ENCODE data around the gene TRIM41.

The TRIM41 gene

DNA sequence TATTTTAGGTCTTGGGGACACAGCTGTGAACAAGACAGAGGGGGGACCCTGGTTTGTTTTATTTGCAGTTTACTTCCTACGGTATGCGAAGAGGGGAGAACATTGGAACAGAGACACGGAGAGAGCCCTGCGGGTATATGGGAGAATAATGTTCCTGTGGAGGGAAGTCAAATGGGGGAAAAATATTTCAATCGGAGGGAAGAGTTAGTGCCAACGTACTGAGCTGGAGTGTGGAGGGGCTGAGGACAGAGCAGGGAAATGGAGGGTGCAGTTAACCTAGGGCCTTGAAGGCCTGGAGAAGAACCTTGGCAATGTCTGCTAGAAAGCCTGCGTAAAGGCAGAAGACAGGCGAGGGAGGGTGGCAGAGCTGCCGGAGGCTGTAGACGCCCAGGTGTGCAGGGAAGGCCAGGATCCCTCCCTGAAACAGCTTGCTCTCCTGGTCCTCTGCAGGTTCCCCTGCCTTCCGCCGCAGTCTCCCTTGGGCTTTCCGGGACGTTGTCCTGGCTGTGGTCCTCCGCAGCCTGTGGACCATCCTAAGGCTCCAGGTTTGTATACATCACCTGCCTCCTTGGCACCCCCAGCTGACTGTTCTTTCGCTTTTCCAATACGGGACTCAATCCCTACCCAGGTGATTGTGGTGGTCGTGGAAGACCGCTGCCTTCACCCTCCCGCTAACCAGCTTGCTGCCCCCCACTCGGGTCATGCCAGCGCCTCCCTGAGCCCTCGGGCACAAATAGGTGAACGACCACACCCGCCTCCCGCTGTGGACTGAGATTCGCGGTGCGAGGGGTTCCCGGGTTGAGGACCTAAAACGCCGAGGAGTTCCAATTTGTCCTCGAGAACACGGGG is 22.6 kb downstream of the TRIM41 start (continued):
- TF ChIP-seq, protein P1, sequence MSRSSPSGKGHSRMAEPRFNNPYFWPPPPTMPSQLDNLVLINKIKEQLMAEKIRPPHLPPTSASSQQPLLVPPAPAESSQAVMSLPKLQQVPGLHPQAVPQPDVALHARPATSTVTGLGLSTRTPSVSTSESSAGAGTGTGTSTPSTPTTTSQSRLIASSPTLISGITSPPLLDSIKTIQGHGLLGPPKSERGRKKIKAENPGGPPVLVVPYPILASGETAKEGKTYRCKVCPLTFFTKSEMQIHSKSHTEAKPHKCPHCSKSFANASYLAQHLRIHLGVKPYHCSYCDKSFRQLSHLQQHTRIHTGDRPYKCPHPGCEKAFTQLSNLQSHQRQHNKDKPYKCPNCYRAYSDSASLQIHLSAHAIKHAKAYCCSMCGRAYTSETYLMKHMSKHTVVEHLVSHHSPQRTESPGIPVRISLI (tag by site-specific recombination; IDR thresholded peaks at IDR 0.05): 0 out of 2 replicates have a peak, but pooled peaks have one; percentile 50
- TF ChIP-seq ZBTB20 (tag by site-specific recombination; IDR thresholded peaks at IDR 0.05): peak; percentile 68; the same call in 1 of the 2 replicates

DNA sequence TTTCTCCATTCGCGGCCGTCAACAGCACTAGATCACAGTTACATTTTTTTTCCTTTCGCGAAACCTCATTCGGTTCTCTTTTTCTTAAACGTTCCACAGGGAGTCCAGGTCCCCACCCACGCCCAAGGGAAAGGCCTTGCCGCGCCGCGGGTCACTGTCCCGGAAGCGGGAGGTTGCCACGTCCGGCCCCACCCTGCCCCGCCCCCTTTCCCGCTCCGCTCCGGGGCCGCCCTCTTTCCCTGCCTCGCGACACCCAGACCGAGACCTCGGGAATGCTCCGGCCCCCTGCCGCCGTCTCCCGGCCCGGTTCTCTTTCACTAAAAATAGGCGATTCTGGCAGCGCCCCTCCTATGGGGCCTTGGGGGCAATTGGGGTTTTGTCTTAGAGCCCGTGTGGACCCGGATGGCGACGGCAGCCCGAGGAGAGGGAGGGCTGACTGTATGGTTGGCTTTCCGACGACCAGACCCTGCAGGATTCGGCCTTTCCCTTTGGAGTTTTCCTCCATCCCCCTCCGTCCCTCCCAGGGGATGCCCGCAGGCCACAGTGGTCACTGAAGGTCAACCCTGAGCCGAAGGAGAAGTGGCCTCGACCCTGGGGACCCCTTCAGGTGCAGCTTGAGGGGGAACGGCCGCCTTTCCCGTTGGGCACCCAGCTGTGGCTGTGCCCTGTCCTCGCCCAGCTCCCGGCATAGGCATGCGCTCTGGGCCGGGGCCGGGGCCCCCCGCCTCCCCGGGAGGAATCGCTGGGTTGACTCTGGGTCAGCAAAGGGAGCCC is 23.4 kb downstream of the TRIM41 start:
- Histone ChIP-seq H3K27ac (ENCODE audit: extremely low read depth, low read depth, low read length) (peak overlapping the region; percentile 94), H3K36me3 (ENCODE audit: control insufficient read depth in 2 of 2, insufficient read depth in 1 of 2, low read length in 2 of 2) (peaks cover 4 to 55% of the 10 kb centered on the region in 2 experiments; a peak in 2 of 3 replicates), H3K4me1 (ENCODE audit: control insufficient read depth, insufficient read depth, low read length) (no peaks in the 10 kb centered on the region), H3K4me3 (ENCODE audit: low read depth, low read length) (peak overlapping the region; percentile 89), H3K9me3 (ENCODE audit: control insufficient read depth, insufficient read depth, low read depth, low read length) (no peaks in the 10 kb centered on the region)
- CTCF ChIA-PET: no interaction called here
- POLR2A ChIA-PET: interaction anchor here (1.2 to 4.9 kb wide), 3 partner anchors 10 to 23 kb away, joined by 3 to 47 read pairs (median 7); partner anchors contain the start of genes TRIM41 and TRIM52
- TF ChIP-seq, protein P1 (tag by site-specific recombination; IDR thresholded peaks at IDR 0.05): no peak; the same call in 1 of the 2 replicates
- no peak for TF ChIP-seq ZFP41 (tag by site-specific recombination; IDR thresholded peaks at IDR 0.05; ENCODE audit: borderline replicate concordance)
- TF ChIP-seq, protein P2, sequence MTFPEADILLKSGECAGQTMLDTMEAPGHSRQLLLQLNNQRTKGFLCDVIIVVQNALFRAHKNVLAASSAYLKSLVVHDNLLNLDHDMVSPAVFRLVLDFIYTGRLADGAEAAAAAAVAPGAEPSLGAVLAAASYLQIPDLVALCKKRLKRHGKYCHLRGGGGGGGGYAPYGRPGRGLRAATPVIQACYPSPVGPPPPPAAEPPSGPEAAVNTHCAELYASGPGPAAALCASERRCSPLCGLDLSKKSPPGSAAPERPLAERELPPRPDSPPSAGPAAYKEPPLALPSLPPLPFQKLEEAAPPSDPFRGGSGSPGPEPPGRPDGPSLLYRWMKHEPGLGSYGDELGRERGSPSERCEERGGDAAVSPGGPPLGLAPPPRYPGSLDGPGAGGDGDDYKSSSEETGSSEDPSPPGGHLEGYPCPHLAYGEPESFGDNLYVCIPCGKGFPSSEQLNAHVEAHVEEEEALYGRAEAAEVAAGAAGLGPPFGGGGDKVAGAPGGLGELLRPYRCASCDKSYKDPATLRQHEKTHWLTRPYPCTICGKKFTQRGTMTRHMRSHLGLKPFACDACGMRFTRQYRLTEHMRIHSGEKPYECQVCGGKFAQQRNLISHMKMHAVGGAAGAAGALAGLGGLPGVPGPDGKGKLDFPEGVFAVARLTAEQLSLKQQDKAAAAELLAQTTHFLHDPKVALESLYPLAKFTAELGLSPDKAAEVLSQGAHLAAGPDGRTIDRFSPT (tag by site-specific recombination; IDR thresholded peaks at IDR 0.05): peak; percentile 74
- peak; percentile 38 for TF ChIP-seq ZIC2 (tag by site-specific recombination; IDR thresholded peaks at IDR 0.05)
- TF ChIP-seq ZSCAN30 (tag by site-specific recombination; IDR thresholded peaks at IDR 0.05): no peak
- TF ChIP-seq BCL11B (tag by site-specific recombination; IDR thresholded peaks at IDR 0.05; ENCODE audit: low read depth): peak; percentile 56; the same call in 1 of the 2 replicates
- TF ChIP-seq SP2 (tag by site-specific recombination; IDR thresholded peaks at IDR 0.05): peak; percentile 87
- no peak for TF ChIP-seq ZNF266 (tag by site-specific recombination; IDR thresholded peaks at IDR 0.05; ENCODE audit: low read depth)
- TF ChIP-seq, protein P3, sequence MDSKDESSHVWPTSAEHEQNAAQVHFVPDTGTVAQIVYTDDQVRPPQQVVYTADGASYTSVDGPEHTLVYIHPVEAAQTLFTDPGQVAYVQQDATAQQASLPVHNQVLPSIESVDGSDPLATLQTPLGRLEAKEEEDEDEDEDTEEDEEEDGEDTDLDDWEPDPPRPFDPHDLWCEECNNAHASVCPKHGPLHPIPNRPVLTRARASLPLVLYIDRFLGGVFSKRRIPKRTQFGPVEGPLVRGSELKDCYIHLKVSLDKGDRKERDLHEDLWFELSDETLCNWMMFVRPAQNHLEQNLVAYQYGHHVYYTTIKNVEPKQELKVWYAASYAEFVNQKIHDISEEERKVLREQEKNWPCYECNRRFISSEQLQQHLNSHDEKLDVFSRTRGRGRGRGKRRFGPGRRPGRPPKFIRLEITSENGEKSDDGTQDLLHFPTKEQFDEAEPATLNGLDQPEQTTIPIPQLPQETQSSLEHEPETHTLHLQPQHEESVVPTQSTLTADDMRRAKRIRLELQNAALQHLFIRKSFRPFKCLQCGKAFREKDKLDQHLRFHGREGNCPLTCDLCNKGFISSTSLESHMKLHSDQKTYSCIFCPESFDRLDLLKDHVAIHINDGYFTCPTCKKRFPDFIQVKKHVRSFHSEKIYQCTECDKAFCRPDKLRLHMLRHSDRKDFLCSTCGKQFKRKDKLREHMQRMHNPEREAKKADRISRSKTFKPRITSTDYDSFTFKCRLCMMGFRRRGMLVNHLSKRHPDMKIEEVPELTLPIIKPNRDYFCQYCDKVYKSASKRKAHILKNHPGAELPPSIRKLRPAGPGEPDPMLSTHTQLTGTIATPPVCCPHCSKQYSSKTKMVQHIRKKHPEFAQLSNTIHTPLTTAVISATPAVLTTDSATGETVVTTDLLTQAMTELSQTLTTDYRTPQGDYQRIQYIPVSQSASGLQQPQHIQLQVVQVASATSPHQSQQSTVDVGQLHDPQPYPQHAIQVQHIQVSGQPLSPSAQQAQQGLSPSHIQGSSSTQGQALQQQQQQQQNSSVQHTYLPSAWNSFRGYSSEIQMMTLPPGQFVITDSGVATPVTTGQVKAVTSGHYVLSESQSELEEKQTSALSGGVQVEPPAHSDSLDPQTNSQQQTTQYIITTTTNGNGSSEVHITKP (tag by site-specific recombination; IDR thresholded peaks at IDR 0.05): peak; percentile 100
- peak; percentile 69 for TF ChIP-seq EGR2 (tag by site-specific recombination; IDR thresholded peaks at IDR 0.05; ENCODE audit: low read depth)
- no peak for TF ChIP-seq ZNF140 (tag by site-specific recombination; IDR thresholded peaks at IDR 0.05)
- TF ChIP-seq, protein P4, sequence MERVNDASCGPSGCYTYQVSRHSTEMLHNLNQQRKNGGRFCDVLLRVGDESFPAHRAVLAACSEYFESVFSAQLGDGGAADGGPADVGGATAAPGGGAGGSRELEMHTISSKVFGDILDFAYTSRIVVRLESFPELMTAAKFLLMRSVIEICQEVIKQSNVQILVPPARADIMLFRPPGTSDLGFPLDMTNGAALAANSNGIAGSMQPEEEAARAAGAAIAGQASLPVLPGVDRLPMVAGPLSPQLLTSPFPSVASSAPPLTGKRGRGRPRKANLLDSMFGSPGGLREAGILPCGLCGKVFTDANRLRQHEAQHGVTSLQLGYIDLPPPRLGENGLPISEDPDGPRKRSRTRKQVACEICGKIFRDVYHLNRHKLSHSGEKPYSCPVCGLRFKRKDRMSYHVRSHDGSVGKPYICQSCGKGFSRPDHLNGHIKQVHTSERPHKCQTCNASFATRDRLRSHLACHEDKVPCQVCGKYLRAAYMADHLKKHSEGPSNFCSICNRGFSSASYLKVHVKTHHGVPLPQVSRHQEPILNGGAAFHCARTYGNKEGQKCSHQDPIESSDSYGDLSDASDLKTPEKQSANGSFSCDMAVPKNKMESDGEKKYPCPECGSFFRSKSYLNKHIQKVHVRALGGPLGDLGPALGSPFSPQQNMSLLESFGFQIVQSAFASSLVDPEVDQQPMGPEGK (tag by site-specific recombination; IDR thresholded peaks at IDR 0.05): peak; percentile 87
- peak; percentile 87 for TF ChIP-seq SP3 (tag by site-specific recombination; IDR thresholded peaks at IDR 0.05)
- TF ChIP-seq ZNF24 (tag by site-specific recombination; IDR thresholded peaks at IDR 0.05): no peak
- no peak for TF ChIP-seq ZNF202 (tag by site-specific recombination; IDR thresholded peaks at IDR 0.05; ENCODE audit: borderline replicate concordance)
- TF ChIP-seq KLF10 (tag by site-specific recombination; IDR thresholded peaks at IDR 0.05): peak; percentile 91
- TF ChIP-seq, protein P5, sequence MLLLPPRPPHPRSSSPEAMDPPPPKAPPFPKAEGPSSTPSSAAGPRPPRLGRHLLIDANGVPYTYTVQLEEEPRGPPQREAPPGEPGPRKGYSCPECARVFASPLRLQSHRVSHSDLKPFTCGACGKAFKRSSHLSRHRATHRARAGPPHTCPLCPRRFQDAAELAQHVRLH (tag by site-specific recombination; IDR thresholded peaks at IDR 0.05): peak; percentile 79; the same call in 1 of the 2 replicates
- TF ChIP-seq, protein P6, sequence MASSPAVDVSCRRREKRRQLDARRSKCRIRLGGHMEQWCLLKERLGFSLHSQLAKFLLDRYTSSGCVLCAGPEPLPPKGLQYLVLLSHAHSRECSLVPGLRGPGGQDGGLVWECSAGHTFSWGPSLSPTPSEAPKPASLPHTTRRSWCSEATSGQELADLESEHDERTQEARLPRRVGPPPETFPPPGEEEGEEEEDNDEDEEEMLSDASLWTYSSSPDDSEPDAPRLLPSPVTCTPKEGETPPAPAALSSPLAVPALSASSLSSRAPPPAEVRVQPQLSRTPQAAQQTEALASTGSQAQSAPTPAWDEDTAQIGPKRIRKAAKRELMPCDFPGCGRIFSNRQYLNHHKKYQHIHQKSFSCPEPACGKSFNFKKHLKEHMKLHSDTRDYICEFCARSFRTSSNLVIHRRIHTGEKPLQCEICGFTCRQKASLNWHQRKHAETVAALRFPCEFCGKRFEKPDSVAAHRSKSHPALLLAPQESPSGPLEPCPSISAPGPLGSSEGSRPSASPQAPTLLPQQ (tag by site-specific recombination; IDR thresholded peaks at IDR 0.05): peak; percentile 72
- TF ChIP-seq ZFP37 (tag by site-specific recombination; IDR thresholded peaks at IDR 0.05): peak; percentile 75; the same call in 1 of the 2 replicates
